ENCODE data around the gene CXCR4.
"Not testable (repeated sequence)": the region's sequence is repeated elsewhere in the genome, so short reads cannot be mapped to it uniquely, and the experiment has no call there.

The CXCR4 gene

GRCh38 chr2:136112317-136113208 is 5.4 kb downstream of the CXCR4 start:
- no peak for DNase-seq

- no peak for DNase-seq
These were observed 6.2 kb downstream of the CXCR4 start for GRCh38 chr2:136111711-136112110.

GRCh38 chr2:136110526-136110925 is 7.4 kb downstream of the CXCR4 start:
- DNase-seq: no peak

GRCh38 chr2:136108463-136108862 is 9.5 kb downstream of the CXCR4 start:
- DNase-seq: no peak

- no peak for DNase-seq
These were observed 10.6 kb downstream of the CXCR4 start for GRCh38 chr2:136107051-136108033.

GRCh38 chr2:136106505-136106904 is 11.4 kb downstream of the CXCR4 start:
- no peak for DNase-seq

- peak; percentile 5 for DNase-seq
These were observed 13.0 kb downstream of the CXCR4 start for GRCh38 chr2:136104977-136105376.

- no peak for DNase-seq
These were observed 16.9 kb downstream of the CXCR4 start for GRCh38 chr2:136101042-136101441.

- DNase-seq: no peak
These were observed 19.5 kb downstream of the CXCR4 start for GRCh38 chr2:136098441-136098840.

GRCh38 chr2:136093583-136093982 is 24.4 kb downstream of the CXCR4 start:
- DNase-seq: no peak

- DNase-seq: no peak
These were observed 26.1 kb downstream of the CXCR4 start for GRCh38 chr2:136091899-136092298.

GRCh38 chr2:136087901-136088460 is 30.0 kb downstream of the CXCR4 start:
- not testable (repeated sequence) for DNase-seq

- no peak for DNase-seq
These were observed 31.5 kb downstream of the CXCR4 start for GRCh38 chr2:136086253-136087016.

- DNase-seq: no peak
These were observed 32.3 kb downstream of the CXCR4 start for GRCh38 chr2:136085453-136086209.

- DNase-seq: no peak
These were observed 36.3 kb downstream of the CXCR4 start for GRCh38 chr2:136081582-136082210.

- DNase-seq: no peak
These were observed 37.8 kb downstream of the CXCR4 start for GRCh38 chr2:136080114-136080513.

- DNase-seq: no peak
These were observed 40.8 kb downstream of the CXCR4 start for GRCh38 chr2:136077107-136077506.

- no peak for DNase-seq
These were observed 42.5 kb downstream of the CXCR4 start for GRCh38 chr2:136075476-136075875.

GRCh38 chr2:136072621-136073020 is 45.3 kb downstream of the CXCR4 start:
- no peak for DNase-seq

GRCh38 chr2:136071887-136072286 is 46.1 kb downstream of the CXCR4 start:
- DNase-seq: not testable (repeated sequence)

GRCh38 chr2:136070913-136071312 is 47.0 kb downstream of the CXCR4 start:
- DNase-seq: no peak

All from SHP77 treated with DMSO at 0.1 percent for 48 hours (cell line).